ENCODE measurements around the gene SMARCA4.

The SMARCA4 gene

GRCh38 chr19:11090264-11090996 is 129.6 kb downstream of the SMARCA4 start:
- peaks cover 69% of the 10 kb centered on the region for H3K79me2 ChIP-seq (ENCODE audit: insufficient read depth, low read length)
- H3K4me2 ChIP-seq (ENCODE audit: low read depth, low read length, poor library complexity, severe bottlenecking): peak overlapping the region; percentile 99
- peak overlapping the region; percentile 97 for H3K4me3 ChIP-seq (ENCODE audit: low read length, poor library complexity, severe bottlenecking)
- H4K20me1 ChIP-seq (ENCODE audit: insufficient read depth, low read length, poor library complexity, severe bottlenecking): peaks cover 48% of the 10 kb centered on the region
- peak overlapping the region; percentile 98 for H3K9ac ChIP-seq (ENCODE audit: low read depth, low read length, poor library complexity, severe bottlenecking)
- no peaks in the 10 kb centered on the region for H3K9me2 ChIP-seq (replicated peaks; ENCODE audit: low read depth, low read length)
- no peak overlapping the region for H2AFZ ChIP-seq (ENCODE audit: low read length)
- H3F3A ChIP-seq (ENCODE audit: low read depth): peaks cover 6% of the 10 kb centered on the region; the same call in 1 of the 2 replicates
- no peaks in the 10 kb centered on the region for H3K9me3 ChIP-seq (ENCODE audit: insufficient read depth, low read depth, low read length)
- TF ChIP-seq CTCF (conservative IDR thresholded peaks at IDR 0.05; ENCODE audit: low read length) (0 out of 2 replicates have a peak, but pooled peaks have one; percentile 12), EZH2phosphoT487 (IDR thresholded peaks at IDR 0.05; ENCODE audit: borderline replicate concordance) (no peak)
- H3K36me3 ChIP-seq (ENCODE audit: insufficient read depth, low read length): peaks cover 16% of the 10 kb centered on the region; the same call in 1 of the 2 replicates
- H3K27me3 ChIP-seq (ENCODE audit: insufficient read depth, low read length, poor library complexity, severe bottlenecking): peaks cover 11% of the 10 kb centered on the region
- H3K4me1 ChIP-seq (ENCODE audit: insufficient read depth, low read length, poor library complexity, severe bottlenecking): peaks cover 46% of the 10 kb centered on the region

- TF ChIP-seq CTCF (conservative IDR thresholded peaks at IDR 0.05; ENCODE audit: low read length): no peak
- no peak for TF ChIP-seq EZH2phosphoT487 (IDR thresholded peaks at IDR 0.05; ENCODE audit: borderline replicate concordance)
- peak overlapping the region; percentile 99 for H3K4me2 ChIP-seq (ENCODE audit: low read depth, low read length, poor library complexity, severe bottlenecking)
- H3K4me1 ChIP-seq (ENCODE audit: insufficient read depth, low read length, poor library complexity, severe bottlenecking): peaks cover 54% of the 10 kb centered on the region
- no peaks in the 10 kb centered on the region for H3K9me2 ChIP-seq (replicated peaks; ENCODE audit: low read depth, low read length)
- H3F3A ChIP-seq (ENCODE audit: low read depth): peaks cover 11% of the 10 kb centered on the region; the same call in 1 of the 2 replicates
- peak overlapping the region; percentile 96 for H3K9ac ChIP-seq (ENCODE audit: low read depth, low read length, poor library complexity, severe bottlenecking)
- no peaks in the 10 kb centered on the region for H3K9me3 ChIP-seq (ENCODE audit: insufficient read depth, low read depth, low read length)
- peaks cover 11% of the 10 kb centered on the region for H3K27me3 ChIP-seq (ENCODE audit: insufficient read depth, low read length, poor library complexity, severe bottlenecking)
- peaks cover 76% of the 10 kb centered on the region for H3K79me2 ChIP-seq (ENCODE audit: insufficient read depth, low read length)
- peak overlapping the region; percentile 97 for H3K4me3 ChIP-seq (ENCODE audit: low read length, poor library complexity, severe bottlenecking)
- H3K36me3 ChIP-seq (ENCODE audit: insufficient read depth, low read length): peaks cover 23% of the 10 kb centered on the region; the same call in 1 of the 2 replicates
- H2AFZ ChIP-seq (ENCODE audit: low read length): no peak overlapping the region
- H4K20me1 ChIP-seq (ENCODE audit: insufficient read depth, low read length, poor library complexity, severe bottlenecking): peaks cover 55% of the 10 kb centered on the region
These were observed 130.3 kb downstream of the SMARCA4 start for GRCh38 chr19:11090997-11091702.

- TF ChIP-seq EZH2phosphoT487 (IDR thresholded peaks at IDR 0.05; ENCODE audit: borderline replicate concordance) (no peak), CTCF (conservative IDR thresholded peaks at IDR 0.05; ENCODE audit: low read length) (no peak)
- Histone ChIP-seq H3K79me2 (ENCODE audit: insufficient read depth, low read length) (peaks cover 82% of the 10 kb centered on the region), H3K9ac (ENCODE audit: low read depth, low read length, poor library complexity, severe bottlenecking) (peak overlapping the region; percentile 96), H3K9me3 (ENCODE audit: insufficient read depth, low read depth, low read length) (no peaks in the 10 kb centered on the region), H3K4me3 (ENCODE audit: low read length, poor library complexity, severe bottlenecking) (peak overlapping the region; percentile 97), H3K4me1 (ENCODE audit: insufficient read depth, low read length, poor library complexity, severe bottlenecking) (peaks cover 59% of the 10 kb centered on the region), H4K20me1 (ENCODE audit: insufficient read depth, low read length, poor library complexity, severe bottlenecking) (peaks cover 61% of the 10 kb centered on the region), H3K9me2 (replicated peaks; ENCODE audit: low read depth, low read length) (no peaks in the 10 kb centered on the region), H3K4me2 (ENCODE audit: low read depth, low read length, poor library complexity, severe bottlenecking) (peak overlapping the region; percentile 99), H3K27me3 (ENCODE audit: insufficient read depth, low read length, poor library complexity, severe bottlenecking) (peaks cover 11% of the 10 kb centered on the region), H2AFZ (ENCODE audit: low read length) (no peak overlapping the region), H3F3A (ENCODE audit: low read depth) (peaks cover 13% of the 10 kb centered on the region; the same call in 1 of the 2 replicates), H3K36me3 (ENCODE audit: insufficient read depth, low read length) (peaks cover 29% of the 10 kb centered on the region; the same call in 1 of the 2 replicates)
These were observed 130.9 kb downstream of the SMARCA4 start for GRCh38 chr19:11091703-11092153.

All from Loucy (cell line).